Vagina (tissue), 2 donors: ENCODE results near the gene DCAKD.

Experiments used
- POLR2A ChIP-seq, 2 donors: fragments of 450-650 bp; IDR thresholded peaks; one replicate each; pipeline ENCODE4 v1.6.1; 2017; ENCODE audit warnings: antibody characterized with exemption in 2 of 2, mild to moderate bottlenecking in 2 of 2, moderate library complexity in 2 of 2
- TF ChIP-seq, protein P1 (sequence below), 3 experiments: fragments of 450-650 bp in 2 of 3; fragments of 200-600 bp in 1 of 3; sonication (generic) in 1 of 3; IDR thresholded peaks; one replicate each; pipeline ENCODE4 v1.5.1; 2017 to 2019; ENCODE audit warnings: antibody characterized with exemption in 3 of 3, mild to moderate bottlenecking in 2 of 3, moderate library complexity in 2 of 3

DNA sequence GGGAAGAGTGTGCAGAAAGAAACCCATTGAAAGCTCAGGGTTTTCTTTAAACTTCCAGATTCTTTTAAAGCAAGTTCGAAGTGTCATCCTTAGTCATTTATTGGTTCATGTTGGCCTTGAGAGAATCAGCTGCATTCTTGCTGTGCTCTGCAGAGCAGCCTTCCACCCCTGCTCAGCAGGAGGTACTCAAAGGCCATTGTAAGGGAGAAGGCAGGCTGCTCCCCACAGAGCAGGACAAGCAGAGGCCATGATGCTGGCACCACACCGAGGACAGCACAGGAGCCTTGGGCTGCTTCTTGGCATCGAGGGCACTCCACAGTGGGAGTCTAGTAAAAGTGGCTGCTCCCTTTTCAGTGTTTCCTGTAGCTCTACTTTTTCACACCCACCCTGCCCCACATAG, 39.3 kb upstream of the DCAKD start:
- TF ChIP-seq, protein P1, sequence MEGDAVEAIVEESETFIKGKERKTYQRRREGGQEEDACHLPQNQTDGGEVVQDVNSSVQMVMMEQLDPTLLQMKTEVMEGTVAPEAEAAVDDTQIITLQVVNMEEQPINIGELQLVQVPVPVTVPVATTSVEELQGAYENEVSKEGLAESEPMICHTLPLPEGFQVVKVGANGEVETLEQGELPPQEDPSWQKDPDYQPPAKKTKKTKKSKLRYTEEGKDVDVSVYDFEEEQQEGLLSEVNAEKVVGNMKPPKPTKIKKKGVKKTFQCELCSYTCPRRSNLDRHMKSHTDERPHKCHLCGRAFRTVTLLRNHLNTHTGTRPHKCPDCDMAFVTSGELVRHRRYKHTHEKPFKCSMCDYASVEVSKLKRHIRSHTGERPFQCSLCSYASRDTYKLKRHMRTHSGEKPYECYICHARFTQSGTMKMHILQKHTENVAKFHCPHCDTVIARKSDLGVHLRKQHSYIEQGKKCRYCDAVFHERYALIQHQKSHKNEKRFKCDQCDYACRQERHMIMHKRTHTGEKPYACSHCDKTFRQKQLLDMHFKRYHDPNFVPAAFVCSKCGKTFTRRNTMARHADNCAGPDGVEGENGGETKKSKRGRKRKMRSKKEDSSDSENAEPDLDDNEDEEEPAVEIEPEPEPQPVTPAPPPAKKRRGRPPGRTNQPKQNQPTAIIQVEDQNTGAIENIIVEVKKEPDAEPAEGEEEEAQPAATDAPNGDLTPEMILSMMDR (IDR thresholded peaks at IDR 0.05): no peak
- no peak for TF ChIP-seq POLR2A (IDR thresholded peaks at IDR 0.05)
